ENCODE measurements around the gene TMEM236.

Gene TMEM236

DNA sequence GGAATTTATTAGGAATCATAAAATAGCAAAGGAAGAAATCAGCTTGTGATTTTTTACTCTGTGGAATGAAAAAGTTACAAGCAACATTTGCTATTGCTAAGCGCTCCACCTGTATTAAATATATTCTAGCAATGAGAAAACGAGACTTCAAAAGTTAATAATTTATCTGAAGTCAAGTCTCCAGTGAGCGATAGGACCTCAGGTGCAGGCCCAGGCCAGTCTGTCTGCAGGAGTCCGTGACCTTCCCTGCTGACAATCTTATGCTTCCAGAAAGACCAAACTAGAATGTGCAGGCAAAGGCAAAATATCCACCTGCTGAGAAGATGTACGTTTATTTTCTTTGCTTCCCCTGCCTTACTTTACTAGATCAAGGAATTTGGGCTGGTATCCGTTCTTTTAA lies 79.9 kb downstream of the TMEM236 start:
- H3K27ac ChIP-seq, result no peak overlapping the region
- TF ChIP-seq, protein P1, sequence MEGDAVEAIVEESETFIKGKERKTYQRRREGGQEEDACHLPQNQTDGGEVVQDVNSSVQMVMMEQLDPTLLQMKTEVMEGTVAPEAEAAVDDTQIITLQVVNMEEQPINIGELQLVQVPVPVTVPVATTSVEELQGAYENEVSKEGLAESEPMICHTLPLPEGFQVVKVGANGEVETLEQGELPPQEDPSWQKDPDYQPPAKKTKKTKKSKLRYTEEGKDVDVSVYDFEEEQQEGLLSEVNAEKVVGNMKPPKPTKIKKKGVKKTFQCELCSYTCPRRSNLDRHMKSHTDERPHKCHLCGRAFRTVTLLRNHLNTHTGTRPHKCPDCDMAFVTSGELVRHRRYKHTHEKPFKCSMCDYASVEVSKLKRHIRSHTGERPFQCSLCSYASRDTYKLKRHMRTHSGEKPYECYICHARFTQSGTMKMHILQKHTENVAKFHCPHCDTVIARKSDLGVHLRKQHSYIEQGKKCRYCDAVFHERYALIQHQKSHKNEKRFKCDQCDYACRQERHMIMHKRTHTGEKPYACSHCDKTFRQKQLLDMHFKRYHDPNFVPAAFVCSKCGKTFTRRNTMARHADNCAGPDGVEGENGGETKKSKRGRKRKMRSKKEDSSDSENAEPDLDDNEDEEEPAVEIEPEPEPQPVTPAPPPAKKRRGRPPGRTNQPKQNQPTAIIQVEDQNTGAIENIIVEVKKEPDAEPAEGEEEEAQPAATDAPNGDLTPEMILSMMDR (conservative IDR thresholded peaks at IDR 0.05), result no peak

DNA sequence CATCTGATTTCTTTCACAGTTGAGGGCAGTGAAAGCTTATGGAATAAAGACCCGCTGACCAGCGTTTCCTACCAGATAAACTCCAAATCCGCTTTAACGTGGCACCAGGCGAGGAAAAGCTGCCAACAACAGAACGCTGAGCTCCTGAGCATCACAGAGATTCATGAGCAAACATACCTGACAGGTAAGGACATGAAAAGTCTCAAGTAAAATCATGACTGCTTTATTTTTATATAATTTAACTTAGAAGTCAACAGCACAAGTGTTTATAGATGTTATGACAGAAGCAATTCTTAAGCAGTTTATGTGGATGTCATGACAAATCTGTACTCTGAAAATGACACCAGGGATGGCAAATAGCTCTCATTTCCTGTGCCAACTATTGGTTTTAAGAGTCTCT lies 81.7 kb downstream of the TMEM236 start:
- TF ChIP-seq, protein P1 (conservative IDR thresholded peaks at IDR 0.05), result no peak
- H3K27ac ChIP-seq, result no peak overlapping the region

DNA sequence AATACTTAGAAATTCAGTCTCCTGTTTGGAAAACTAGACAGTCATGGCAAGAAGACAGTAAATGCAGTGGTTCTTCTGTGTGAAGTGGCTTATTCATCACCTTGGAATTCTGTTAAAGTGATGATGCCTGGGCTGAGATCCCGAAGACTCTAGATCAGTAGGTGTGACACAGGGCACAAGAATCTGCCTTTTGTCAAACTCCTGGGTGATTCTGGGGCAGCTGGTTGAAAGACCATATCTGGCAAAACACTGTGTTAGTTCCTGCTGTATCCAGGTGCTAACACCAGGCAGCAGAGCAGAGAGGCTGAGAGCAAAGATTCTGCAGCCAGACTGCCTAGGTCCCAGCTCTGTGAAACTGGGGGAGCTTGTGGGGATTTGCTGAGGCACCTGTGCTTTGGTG lies 83.7 kb downstream of the TMEM236 start:
- H3K27ac ChIP-seq, result no peak overlapping the region
- TF ChIP-seq, protein P1 (conservative IDR thresholded peaks at IDR 0.05), result no peak

DNA sequence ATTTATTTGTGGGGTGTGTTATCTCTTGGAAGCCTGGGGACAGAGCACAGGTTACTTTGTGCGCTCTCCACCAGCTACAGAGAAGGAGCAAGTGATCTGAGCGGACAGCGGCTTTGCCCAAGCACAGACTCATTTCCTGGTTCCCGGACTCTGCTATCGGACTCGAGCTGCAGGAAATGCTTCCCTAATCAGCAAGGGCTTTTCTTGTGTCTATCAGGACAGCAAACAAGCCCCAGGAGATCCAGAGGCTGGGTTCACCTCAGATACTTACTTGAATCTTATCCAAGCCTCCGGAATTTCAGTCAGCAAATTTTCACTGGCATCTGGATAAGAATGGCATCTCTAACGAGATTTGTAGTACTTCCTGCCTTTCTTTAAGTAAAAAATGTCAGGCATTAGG lies 84.9 kb downstream of the TMEM236 start:
- H3K27ac ChIP-seq, result no peak overlapping the region
- TF ChIP-seq, protein P1 (conservative IDR thresholded peaks at IDR 0.05), result no peak

DNA sequence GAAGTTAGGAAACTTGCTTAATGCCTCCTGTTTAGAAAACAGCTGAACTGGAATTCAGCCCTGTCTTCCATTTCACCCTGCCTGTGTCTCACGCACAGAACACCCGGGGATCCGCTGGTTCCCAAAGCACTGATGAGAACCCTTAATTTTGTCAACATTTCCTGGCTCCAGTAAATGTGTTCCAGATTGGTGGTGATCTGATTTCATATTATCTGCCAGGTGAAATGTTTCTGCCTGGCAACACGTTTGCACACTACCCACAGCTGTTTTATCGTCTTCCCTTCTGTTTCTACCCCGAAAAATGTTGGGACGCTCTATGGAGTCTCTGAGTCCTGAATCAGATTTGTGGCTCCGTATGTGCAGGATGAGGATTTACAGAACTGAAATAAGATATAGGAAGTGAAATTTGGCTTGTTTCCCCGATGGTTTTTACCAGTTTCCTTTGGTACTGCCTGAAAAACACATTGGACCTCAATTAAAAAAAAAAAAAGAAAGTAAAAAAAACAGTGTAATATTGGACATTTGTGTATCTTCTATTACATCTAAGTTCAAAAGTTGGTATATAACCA lies 86.2 kb downstream of the TMEM236 start:
- TF ChIP-seq, protein P1 (conservative IDR thresholded peaks at IDR 0.05), result no peak
- no peak overlapping the region for H3K27ac ChIP-seq

DNA sequence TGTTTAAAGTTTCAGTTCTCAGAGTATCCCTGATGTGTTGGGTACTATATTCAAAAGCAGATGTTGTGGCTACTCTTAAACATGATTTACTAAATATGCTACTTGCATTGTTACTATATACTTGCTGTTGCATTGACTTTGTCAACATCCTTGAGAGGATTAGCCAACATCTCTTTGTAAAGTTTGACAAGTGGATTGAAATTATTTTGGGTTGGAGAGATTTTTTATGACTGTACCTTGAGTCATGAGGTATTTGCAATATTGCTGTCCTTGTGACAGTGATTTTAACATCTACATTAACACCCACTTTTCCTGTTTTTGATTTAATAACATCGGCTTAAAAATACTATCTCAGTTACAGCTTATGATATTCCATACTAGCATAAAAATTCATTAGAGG lies 89.0 kb downstream of the TMEM236 start:
- TF ChIP-seq, protein P1 (conservative IDR thresholded peaks at IDR 0.05), result no peak
- no peak overlapping the region for H3K27ac ChIP-seq

DNA sequence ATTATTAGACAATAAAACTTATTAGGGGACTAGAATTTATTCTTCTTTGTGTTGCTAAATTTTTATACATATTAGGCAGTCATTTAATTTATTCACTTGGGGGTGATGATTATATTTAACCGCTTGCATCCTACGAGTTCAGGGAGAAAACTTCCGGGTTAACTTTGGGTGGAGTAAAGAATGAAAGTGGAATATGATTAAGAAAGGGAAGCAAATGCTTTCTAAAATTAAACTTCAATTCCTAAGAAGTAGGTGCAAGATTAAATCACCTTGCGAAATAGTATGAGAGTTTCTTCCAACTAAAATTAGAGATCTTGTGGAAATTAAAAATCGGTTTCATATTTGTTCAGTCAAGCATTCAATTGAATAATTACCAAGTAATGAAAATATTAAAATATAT lies 90.6 kb downstream of the TMEM236 start:
- H3K27ac ChIP-seq, result no peak overlapping the region
- TF ChIP-seq, protein P1 (conservative IDR thresholded peaks at IDR 0.05), result no peak

Data from VCaP (cell line).